NCI-H2081 treated with DMSO at 0.1 percent for 48 hours (cell line): ENCODE data around the gene ARHGAP32.

Experiments
- DNase-seq: peaks from one replicate; lab custom pipeline; 2025; lab: John Stamatoyannopoulos, UW

The ARHGAP32 gene

DNA sequence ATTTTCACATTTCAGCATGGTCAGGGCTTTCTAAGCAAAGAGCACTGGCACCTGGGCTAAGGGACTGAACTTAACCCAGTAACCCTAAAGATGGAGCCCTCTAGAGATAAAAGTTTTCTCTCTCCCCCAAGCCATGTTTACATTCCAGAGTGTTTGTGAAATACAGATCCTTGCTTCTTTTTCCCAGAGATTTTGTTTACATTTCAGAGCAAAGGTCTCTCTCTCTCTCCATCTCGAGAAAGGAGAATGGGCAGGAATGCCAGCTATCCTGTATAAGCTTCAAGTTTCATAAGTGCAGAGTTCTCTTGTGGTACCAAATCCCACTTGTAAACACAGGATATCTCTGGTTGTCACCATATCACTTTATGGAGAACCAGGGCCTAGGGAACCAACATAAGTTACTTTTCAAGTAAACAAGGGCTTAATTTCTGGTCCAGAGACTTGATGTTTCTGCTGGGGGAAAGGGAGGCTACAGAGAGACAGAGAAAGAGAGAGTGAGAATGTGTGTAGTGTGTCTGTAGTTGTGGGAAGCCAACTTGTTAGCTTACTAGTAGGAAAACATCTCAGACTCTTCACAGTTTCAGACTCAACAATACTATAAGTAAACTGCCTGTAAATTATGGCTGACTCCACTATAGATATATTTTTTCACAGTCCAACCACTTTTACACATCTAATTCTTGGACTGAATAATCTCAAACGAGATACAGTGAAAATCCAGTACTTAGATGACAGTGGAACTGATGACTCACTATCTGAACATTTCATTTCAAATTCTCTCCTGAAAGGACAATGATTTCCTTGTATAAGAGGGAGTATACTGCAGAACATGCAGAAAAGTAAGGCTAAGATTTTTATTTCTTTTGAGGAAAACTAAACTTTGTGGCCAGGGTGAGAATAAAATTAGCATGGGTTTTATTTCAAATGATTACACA is 76.2 kb downstream of the ARHGAP32 start:
- DNase-seq = no peak

DNA sequence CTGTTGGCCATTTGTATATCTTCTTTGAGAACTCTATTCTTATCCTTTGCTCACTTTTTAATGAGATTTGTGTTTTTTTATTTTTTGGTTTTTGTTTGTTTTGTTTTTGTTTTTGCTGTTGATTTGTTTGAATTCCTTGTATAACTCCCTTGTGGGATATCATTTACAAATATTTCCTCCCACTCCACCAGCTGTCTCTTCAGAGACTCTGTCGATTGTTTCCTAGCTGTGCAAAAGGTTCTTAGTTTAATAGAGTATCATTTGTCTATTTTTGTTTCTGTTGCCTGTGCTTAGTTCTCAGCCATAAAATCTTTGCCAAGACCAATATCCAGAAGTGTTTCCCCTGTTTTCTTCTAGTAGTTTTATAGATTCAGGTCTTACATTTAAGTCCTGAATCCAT is 82.4 kb downstream of the ARHGAP32 start:
- DNase-seq = no peak

DNA sequence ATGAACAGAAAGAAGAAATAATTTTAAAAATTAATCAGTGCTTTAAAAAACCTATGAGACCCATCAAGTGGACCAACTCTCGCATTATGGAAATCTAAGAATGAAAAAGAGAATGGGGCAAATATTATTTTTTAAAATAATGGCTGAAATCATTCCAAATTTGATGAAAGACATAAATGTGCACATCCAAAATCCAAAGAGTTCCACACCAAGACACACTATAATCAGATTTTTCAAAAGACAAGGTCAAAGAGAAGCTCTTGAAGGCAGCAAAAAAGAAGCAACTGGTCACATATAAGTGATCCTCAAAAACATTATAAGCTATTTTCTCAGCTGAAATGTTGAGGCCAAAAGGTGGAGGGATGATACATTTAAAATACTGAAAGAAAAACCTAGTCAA is 85.3 kb downstream of the ARHGAP32 start:
- no peak for DNase-seq

DNA sequence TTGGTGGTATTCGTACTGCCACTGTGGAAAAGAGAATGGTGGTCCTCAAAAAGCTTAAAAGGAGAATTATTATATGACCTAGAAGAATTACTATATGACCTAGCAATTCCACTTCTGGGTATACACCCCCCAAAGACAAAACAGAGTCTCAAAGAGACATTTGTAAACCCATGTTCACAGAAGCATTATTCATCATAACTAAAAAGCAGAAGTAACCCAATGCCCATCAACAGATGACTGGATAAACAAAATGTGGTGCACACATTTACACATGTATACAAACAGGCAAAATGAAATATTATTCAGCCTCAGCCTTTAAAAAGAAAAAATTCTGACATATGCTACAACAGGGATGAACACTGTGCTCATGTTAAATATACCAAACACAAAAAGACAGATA is 89.4 kb downstream of the ARHGAP32 start:
- DNase-seq = no peak

DNA sequence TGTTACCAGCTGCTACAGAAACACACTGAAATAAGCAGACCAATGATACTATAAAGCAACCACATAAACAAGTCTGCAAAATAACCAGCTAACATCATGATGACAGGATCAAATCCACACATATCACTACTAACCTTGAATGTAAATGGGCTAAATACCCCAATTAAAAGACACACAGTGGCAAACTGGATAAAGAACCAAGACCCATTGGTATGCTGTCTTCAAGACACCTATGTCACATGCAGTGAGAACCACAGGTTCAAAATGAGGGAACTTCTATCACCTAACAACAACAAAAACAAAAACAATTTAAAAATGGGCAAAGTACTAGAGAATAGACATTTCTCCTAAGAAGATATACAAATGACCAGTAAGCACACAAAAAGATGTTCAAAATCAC is 89.9 kb downstream of the ARHGAP32 start:
- no peak for DNase-seq

DNA sequence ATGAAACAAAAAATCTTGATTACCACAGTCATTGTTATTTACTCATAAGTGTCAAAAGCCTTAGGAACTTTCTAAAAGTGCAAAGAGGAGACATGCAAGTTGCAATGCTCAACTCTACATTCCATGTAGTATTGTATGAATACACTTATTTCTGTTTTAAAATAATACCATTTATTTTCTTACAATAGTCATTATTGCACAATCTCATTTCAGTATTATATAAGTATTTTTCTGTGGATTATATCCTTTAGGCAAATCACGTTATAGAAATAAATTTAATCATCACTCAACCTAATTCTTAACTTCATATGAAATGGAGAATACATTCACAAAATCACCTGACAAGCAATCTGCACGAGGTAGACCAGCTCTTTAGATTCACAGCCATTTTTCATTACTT is 98.8 kb downstream of the ARHGAP32 start:
- DNase-seq = no peak

DNA sequence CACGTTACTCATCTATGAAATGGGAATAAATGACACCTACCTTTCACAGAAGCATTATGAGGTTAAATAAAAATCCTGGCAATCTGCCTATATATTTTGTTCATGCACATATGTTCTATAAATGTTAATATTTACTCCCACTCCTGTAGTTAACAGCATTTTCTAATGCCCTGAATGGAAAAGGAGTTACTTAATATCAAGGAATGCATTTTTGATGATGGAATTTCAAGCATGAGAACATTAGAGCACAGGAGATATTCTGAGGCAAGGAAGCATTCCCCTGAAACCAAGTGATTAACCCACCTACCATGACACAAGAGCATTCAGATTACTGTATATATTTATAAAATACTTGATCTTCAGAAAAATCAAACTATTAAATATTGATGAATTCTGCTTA is 102.1 kb downstream of the ARHGAP32 start:
- DNase-seq = no peak

DNA sequence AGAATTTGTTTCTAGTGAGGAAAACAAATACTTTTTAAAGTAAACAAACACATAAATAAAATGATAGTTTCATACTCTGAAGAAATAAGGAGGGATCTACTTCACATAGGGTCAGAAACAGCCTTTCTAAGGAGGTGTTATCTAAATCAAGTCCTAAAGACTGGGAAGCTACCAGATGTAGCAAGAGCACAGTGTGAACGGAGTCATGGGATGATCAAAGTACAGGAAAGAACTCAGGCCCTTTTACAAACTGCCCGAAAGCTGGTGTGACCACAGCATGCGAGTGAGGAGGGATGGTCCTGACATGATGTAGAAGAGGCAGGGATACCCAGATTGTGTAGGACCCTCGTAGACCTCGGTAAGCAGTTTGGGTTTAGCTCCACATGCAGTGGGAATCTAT is 102.8 kb downstream of the ARHGAP32 start:
- no peak for DNase-seq

DNA sequence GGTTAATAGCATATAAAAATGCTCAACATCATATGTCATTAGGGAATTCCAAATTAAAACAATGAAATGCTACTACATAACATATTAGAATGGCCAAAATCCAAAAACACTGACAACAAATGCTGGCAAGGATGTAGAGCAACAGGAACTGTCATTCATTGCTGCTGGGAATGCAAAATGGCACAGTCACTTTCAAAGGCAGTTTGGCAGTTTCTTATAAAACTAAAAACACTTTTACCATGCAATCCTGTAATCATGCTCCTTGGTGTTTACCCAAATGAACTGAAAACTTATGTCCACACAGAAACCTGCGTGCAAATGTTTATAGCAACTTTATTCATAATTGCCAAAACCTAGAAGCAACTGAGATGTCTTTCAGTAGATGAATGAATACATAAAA is 105.1 kb downstream of the ARHGAP32 start:
- DNase-seq = no peak

DNA sequence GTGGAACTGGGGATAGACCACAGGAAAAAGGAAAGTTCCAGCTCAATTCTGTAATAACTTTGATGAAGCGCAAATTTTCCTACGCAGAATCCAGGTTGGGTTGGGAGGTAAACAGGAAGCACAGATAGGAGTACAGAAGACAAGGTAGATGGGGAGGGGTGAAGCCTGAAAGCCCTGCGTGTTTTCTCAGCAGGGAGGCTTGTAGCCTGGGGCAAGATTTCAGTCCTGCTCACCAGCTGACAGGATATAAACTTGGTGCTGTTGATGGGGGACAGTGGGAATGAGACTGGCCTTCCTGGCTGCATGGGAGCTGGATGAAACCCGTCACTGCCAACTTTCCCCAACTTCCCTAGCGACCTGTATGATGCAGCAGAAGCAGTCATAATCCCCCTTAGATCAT is 114.9 kb downstream of the ARHGAP32 start:
- no peak for DNase-seq

DNA sequence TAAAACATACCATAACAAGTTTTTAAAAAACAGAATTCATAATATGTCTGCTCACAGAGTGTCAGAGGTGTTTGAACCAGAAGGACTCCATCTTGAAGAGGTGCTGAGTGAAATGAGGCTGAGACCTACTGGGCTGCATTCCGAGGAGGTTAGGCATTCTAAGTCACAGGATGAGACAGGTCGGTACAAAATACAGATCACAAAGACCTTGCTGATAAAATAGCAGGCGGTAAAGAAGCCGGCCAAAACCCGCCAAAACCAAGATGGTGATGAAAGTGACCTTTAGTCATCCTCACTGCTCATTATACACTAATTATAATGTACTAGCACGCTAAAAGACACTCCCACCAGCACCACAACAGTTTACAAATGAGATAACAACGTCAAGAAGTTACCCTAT is 116.4 kb downstream of the ARHGAP32 start:
- no peak for DNase-seq

DNA sequence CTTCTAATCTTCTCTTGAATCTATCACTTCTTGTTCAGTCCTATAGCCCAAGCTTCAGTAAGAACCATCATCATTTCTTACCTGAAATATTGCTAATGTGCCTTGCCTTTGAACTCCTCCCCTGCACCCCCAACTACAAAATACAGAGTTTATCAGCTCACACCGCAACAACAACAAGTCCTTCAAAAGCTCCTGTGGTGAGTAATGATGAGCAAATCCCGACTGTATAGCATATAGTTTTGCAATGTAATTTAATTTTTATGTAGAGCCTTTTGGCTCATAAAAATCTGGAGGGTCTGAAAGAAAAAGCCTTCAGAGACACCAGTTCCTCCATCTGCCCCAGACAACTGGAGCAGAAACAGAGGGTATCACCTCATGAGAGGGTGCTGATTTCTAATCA is 124.7 kb downstream of the ARHGAP32 start:
- no peak for DNase-seq

DNA sequence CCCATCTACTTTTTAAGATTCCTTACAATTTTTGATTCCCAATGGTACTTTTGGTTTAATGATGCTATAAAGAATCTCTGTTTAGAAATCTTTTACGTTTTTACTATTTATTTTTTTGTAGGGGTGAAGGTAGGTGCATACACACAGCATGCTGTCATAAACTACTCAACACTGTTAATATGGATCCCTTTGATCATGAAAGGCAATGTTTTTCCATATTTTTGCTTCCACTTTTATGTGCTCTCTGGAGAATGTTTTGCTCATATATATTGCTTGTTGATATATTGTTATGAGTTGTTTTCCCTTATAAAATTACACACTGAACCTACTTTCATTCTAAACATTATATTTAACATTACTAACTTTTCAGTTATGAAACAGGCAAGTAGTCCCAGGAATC is 125.9 kb downstream of the ARHGAP32 start:
- DNase-seq = no peak

DNA sequence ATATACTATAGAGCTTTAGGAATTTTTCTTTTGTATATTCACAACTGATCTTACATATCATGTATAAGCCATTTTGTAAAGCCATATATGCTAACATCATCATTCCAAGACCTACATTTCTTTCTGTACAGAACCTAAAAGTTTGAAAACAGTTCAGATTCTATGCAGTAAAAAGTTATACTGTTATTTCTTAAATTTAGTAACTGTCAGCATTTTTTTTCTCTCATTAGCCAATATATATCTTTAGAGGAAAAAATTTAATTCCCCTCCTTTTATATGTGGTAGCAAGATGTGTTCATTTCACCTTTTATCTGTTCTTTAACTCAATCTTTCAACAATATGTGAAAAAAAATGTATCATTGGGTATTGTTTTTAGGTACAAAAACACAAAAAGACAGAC is 129.0 kb downstream of the ARHGAP32 start:
- no peak for DNase-seq

DNA sequence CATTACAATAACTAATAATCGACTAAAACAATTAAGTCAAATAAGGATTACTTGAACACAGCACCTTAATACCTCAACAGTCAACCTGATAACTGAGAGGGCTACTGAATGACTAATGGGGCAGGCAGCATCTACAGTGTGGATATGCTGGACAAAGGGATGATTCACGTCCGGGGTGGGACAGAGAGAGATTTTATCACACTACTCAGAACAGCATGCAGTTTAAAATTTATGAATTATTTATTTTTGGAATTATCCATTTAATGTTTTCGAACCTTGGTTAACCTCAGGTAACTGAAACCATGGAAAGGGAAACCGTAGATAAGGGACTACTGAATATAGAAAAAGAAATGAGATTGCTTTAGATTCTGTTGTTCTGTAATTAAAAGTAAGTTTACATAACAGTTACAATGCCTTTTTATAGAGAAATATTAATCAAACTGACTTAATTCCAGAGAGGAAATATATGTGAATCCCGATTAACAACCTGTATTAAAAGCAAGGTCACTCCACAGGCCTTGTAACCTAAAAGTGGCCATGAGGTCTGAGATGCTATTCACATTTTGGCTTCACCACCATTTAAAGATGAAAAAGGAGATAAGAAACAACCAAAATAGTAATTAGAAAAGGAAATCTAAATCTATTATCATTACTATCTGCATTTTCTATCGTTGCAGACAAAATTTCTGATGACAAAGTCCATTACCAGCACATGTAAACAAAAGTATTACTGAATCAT is 130.5 kb downstream of the ARHGAP32 start:
- DNase-seq = no peak

DNA sequence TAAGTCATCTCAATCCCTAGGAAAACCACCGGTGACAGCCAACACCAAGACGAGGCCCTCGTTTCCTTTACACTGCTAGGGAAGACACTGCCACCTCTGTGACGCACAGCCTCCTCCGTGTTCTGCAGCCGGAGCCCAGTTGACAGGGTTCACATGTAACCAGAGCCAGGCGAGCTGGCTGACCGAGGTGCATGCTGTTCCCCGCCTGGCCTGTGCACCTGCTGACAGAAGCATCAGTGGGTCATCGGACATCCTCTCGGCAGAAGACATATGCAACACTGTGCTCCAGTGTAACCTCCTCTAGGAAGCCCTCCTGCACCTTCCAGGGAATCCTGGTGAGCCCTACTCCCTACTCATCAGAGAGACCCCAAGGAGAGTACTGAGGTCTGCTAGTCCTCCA is 135.2 kb downstream of the ARHGAP32 start:
- no peak for DNase-seq

DNA sequence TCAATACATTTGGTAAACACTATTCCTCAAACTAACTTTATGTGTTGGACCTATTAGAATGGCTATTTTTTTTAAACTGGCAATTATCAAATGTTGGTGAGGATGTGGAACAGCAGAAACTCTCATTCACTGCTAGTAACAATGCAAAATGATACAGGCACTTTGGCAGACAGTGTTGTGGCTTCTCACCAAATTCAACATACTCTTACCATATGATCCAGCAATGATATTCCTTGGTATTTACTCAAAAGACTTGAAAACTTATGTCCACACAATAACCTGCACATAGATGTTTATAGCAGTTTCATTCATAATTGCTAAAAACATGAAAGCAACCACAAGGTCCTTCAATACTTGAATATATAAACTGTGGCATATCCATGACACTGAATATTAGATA is 136.9 kb downstream of the ARHGAP32 start:
- no peak for DNase-seq

DNA sequence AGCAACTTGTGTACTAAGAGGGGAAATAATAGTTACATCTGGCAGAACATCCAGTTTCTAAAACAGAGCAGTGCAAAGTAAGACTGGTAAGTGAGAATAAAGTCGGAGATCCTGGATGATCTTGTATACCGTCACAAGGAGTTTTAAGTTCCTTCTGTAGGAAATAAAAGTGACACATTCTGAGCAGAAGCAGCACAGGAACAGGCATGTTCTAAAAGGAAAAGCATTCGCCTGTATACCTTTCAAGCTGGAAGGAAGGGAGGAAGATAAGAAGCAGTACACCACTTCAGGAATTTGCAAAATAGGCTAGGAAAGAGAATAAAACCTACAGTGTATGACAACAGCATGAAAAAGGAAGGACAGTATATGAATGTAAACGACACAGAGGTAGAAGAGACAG is 143.2 kb downstream of the ARHGAP32 start:
- DNase-seq = no peak

DNA sequence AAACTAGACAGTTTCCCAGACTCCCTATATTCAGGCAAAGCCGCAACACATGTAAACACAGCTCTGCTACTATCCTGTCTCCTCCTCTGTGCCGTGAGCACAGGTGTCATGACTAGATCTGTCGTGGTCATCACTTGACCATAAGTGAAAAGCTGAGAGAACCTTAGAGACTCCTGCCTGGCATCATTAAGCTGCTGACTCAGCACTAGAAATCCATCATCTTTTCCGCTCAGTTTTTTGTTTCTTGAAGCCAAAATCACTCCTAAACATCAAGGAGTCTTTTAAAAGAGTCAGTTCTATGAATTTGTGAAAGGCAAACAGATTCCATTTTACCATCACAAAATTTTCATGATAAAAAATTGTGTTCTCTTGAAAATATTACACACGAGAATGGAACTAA is 147.0 kb downstream of the ARHGAP32 start:
- DNase-seq = no peak

DNA sequence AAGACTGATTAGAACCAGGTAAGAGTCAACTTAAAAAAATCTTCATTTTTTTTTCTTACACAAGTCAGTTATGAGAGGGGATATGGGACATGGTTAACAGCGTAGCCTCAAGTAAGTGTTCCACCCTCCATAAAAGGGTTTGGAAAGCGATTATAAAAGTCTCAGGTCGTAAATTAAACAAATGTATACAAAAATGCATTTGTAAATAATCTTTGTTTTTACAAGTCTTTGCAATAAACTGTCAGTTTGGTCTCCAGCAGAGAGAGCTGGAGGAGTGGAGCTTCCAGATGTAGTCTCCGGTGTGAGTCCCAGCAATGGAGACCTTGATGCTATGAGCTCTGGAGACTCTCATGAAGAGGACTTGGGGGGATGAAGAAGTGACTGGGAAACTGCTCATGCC is 149.6 kb downstream of the ARHGAP32 start:
- DNase-seq = no peak

DNA sequence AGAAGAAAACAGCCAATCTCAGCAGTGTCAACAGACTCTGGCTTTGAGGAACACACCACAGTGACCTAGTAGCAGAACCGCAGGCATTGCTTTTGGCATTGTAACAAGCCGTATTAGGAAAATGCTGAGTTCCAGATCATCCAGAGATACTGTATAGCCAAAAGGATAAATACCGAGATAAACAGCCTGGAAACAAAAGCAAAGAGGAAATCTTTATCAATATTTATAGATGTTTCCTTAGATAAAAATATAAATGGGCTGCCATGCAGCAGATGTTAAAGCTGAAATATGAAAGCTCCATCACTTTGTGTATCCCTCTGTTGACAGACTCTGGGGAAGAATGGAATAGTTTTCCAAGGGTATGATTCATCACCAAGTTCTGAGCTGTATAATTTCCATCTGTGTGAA is 150.5 kb downstream of the ARHGAP32 start:
- no peak for DNase-seq

DNA sequence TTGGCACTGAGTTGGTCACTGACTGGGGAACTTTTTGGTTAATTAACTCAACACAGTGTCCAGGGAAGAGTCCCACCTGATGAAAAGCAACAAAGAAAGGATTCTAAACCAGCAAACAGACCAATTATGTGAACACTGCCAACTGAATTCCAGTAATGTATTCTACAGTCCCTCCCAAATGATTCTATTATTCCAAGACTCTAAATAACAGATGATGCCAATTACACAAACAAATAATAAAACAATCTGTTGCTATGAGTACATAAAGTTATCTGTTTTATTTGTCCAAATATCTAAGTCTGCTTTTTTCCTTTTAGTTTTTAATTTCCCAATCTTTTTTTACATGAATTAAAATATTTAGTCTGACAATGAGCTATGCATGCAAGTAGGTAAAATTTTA is 151.2 kb downstream of the ARHGAP32 start:
- DNase-seq = no peak

DNA sequence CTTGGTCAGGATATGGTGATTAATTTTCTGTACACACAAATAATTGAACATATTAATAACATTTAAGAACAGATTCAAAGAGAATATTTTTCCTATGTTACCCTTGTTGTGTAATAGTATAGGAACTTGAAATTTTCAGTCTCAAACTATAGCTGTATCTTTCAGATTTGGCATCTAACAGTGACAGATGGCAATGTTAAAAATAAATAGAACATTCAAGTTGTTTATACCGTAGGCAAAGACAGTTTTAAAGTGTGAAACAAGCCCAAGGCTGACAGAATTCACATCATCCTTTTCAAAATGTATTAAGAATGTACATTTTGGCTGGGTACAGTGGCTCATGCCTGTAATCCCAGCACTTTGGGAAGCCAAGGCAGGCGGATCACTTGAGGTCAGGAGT is 156.9 kb downstream of the ARHGAP32 start:
- DNase-seq = no peak

DNA sequence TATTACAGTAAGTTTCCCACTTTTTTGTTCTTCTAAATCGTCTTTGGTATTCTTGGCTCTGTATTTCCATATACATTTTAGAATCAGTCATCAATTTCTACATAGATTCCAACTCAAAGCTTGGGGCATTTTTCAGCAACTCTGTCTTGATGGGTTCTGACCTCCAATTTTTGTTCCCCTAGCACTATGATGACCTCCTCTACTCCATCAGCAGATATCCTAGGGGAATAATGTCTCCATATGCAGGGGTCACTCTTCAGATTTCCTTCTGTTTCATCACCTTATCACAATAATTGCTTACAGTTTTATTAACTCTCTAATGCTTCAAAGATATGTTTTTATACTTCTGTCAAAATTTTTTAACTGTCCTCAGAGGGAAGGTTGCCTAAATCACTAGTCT is 158.1 kb downstream of the ARHGAP32 start:
- no peak for DNase-seq
